ENCODE data around the gene SLC19A2. TPM values are rescaled to one million over a fixed set of nuclear protein-coding genes. Genes with fewer than 3 reads are reported as not detected.
A peak's percentile ranks its signal among the peaks of the same experiment; 100 is the strongest.

SLC19A2 gene
- total RNA-seq, 2 experiments from 2014 or later: 4.0 to 5.1 TPM

DNA sequence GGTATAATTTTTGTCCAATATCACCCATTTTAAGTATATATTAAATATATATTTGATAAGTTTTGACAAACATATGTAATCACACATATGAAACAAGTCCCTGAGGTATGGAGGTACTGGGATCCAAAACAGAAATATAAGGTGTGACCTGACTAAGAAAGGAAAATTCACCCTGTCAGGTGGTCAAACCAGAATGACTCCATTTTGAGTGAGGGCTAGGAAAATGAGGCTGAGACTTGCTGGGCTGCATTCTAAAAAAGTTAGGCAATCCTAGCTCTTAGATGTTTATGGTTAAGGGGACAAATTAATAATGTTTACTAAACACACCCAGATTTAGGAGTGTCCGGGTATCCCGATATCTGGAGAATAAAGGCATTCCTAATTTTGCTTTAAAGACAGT, 11.6 kb upstream of the SLC19A2 start:
- Mint-ChIP-seq H3K9me3 (peaks cover 12% of the 10 kb centered on the region), H3K36me3 (ENCODE audit: low read depth) (peaks cover 10% of the 10 kb centered on the region), H3K27me3 (peaks cover 3% of the 10 kb centered on the region), H3K27ac (no peak overlapping the region), H3K4me3 (no peak overlapping the region), H3K4me1 (peaks cover 14% of the 10 kb centered on the region)
- DNase-seq: no peak
- POLR2A ChIA-PET: no interaction called here
- CTCF ChIA-PET: interaction anchor here (0.6 kb wide), 1 partner anchor 1267 kb away, joined by 4 read pairs; no protein-coding TSS in a partner anchor

DNA sequence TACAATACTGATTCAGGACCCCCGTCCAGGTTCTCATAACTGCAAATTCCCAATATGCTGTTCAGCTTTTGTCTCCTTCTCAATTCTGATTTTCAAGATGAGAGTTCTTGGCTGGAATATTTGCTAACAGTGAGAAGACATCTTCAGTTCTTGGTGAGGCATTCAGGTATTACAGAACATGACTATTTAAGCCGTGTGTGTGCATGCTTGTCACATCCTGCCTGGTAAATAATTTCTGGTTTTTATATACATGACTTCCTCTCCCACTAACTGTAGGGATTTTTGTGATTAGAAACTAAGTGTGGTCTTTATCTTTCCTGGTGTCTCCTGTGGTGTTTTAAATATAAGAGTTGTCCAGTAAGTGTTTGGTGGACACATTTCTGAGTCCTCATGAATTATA, 10.2 kb upstream of the SLC19A2 start:
- no peak overlapping the region for H3K27ac Mint-ChIP-seq
- POLR2A ChIA-PET: no interaction called here
- H3K9me3 Mint-ChIP-seq: peaks cover 10% of the 10 kb centered on the region
- H3K36me3 Mint-ChIP-seq (ENCODE audit: low read depth): peaks cover 10% of the 10 kb centered on the region
- DNase-seq: no peak
- CTCF ChIA-PET: no interaction called here
- H3K4me3 Mint-ChIP-seq: no peak overlapping the region
- H3K27me3 Mint-ChIP-seq: peaks cover 3% of the 10 kb centered on the region
- H3K4me1 Mint-ChIP-seq: peaks cover 14% of the 10 kb centered on the region

DNA sequence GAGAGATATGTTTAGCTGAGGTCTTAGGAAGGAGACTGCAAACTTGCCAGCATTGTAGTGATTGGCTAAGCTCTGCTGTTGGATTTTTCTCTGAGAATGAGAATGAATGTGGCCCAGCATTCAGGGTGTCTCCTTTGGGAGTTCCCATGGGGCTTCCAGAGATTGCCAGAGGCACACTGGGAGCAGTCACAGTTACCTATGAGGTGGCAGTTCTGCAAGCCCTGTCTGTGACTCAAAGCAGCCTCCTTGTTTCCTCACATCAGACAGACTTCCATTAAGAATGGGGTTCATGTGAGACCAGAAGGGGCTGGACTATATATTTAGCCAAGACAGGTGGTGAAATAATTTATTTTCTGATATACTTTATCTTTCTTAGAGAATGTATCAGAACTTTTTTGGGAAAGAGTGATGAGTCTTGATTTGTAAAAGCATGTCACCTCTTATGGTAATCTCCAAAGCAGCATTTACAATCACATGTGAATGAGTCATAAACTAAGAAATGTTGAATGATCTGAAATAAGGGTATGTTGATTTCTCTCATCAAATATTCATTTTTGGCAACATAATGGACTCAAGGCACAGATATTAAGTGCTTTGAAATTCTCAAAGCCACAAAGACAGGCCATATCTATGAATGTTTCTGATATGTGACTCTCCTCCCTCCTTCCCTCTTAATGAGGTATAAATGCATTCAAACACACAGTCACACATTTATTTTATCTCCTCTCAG, 9.5 kb upstream of the SLC19A2 start:
- H3K4me3 Mint-ChIP-seq: no peak overlapping the region
- ChIA-PET CTCF (interaction anchor here (0.6 kb wide), 1 partner anchor 895 kb away, joined by 4 read pairs; no protein-coding TSS in a partner anchor), POLR2A (no interaction called here)
- H3K27ac Mint-ChIP-seq: no peak overlapping the region
- peaks cover 14% of the 10 kb centered on the region for H3K4me1 Mint-ChIP-seq
- peaks cover 3% of the 10 kb centered on the region for H3K27me3 Mint-ChIP-seq
- DNase-seq: no peak
- H3K36me3 Mint-ChIP-seq (ENCODE audit: low read depth): peaks cover 10% of the 10 kb centered on the region
- H3K9me3 Mint-ChIP-seq: peaks cover 10% of the 10 kb centered on the region

DNA sequence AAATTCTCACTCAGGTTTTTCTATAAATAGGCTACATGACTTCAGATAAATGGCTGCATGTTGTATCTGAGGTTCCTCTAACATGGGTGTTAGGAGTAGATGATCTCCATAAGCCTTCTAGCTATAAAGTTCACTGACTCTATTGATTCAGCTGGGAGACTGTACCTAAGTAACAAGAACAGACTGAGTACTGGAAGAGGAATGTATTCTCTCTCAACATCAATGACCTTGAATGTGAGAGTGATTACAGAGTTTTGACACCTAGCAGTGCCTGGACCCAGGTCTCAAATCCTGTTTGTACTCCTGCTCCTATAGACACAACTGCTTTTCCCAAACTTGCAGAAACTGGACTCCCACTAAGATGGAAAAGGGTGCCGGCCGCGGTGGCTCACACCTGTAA, 8.6 kb upstream of the SLC19A2 start:
- Mint-ChIP-seq H3K4me3 (no peak overlapping the region), H3K4me1 (peaks cover 11% of the 10 kb centered on the region), H3K36me3 (ENCODE audit: low read depth) (peaks cover 10% of the 10 kb centered on the region), H3K9me3 (peaks cover 10% of the 10 kb centered on the region), H3K27ac (no peak overlapping the region), H3K27me3 (peaks cover 3% of the 10 kb centered on the region)
- ChIA-PET POLR2A (no interaction called here), CTCF (no interaction called here)
- DNase-seq: no peak

DNA sequence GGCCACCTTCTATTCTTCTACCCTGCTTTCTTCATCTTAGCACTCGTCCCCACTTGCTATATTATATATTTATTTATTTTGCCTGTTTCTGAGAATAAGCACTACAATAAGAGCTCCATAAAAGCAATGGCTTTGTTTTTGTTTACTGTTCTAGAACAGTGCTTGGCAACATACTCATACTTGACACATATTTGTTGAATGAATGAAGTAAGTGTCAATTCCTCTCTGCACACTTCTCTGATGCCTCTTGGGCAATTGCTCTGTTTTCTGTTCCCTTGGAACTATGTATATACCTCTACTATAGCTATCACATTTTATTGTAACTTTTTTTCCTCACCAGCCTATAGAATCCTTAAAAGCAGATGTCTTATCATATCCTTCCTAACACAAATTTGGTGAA, 7.5 kb upstream of the SLC19A2 start:
- ChIA-PET CTCF (no interaction called here), POLR2A (no interaction called here)
- Mint-ChIP-seq H3K4me3 (no peak overlapping the region), H3K27ac (no peak overlapping the region), H3K27me3 (peaks cover 3% of the 10 kb centered on the region), H3K9me3 (peaks cover 5% of the 10 kb centered on the region), H3K36me3 (ENCODE audit: low read depth) (peaks cover 4% of the 10 kb centered on the region), H3K4me1 (peaks cover 13% of the 10 kb centered on the region)
- DNase-seq: no peak

DNA sequence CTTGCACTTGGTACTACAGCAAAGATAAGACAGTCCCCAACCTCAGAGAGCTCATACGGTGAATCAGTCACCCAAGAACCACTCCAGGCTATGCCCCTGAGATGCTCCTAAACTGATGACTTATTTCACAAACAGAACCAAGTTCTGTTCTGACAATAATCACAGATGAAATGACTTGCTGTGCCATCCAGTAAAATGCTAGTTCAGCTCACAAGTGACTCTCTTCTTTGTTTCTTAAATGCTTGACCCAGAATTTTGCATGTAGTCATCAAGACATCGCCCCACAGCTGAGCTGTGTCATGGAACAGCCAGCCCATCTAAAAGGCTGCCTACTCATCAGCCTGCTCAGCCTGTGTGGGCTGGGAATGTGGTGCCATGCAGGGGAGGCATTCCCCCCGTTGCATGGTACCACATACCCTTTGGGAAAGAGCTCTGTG, 6.1 kb upstream of the SLC19A2 start:
- Mint-ChIP-seq H3K27me3 (peaks cover 3% of the 10 kb centered on the region), H3K9me3 (no peaks in the 10 kb centered on the region), H3K4me1 (peaks cover 22% of the 10 kb centered on the region), H3K36me3 (ENCODE audit: low read depth) (no peaks in the 10 kb centered on the region), H3K27ac (no peak overlapping the region), H3K4me3 (no peak overlapping the region)
- POLR2A ChIA-PET: no interaction called here
- no peak for DNase-seq
- CTCF ChIA-PET: interaction anchor here (0.6 kb wide), 1 partner anchor 201 kb away, joined by 4 read pairs; no protein-coding TSS in a partner anchor

DNA sequence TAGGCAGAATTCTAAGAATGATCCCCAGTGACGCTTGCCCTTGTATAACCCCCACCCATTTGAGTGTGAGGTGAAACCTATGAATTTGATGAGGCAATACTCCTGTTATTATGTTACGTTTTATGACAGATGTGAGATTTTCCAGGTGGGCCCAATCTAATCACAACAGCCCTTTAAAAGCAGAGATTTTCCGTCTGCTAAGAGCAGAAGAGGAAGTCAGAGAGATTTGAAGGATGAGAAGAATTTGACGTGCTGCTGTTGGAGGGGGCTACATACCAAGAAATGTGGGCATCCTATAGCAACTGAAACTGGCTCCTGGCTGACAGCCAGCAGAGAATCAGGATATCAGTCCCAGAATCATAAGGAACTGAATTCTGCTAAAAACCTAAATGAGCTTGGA, 2.4 kb upstream of the SLC19A2 start:
- CTCF ChIA-PET: interaction anchor here (0.9 kb wide), 1 partner anchor 16 kb away, joined by 3 read pairs; no protein-coding TSS in a partner anchor
- no peak for DNase-seq
- peaks cover 5% of the 10 kb centered on the region for H3K36me3 Mint-ChIP-seq (ENCODE audit: low read depth)
- no peaks in the 10 kb centered on the region for H3K27me3 Mint-ChIP-seq
- H3K27ac Mint-ChIP-seq: no peak overlapping the region
- H3K4me3 Mint-ChIP-seq: no peak overlapping the region
- peaks cover 42% of the 10 kb centered on the region for H3K4me1 Mint-ChIP-seq
- no peaks in the 10 kb centered on the region for H3K9me3 Mint-ChIP-seq
- POLR2A ChIA-PET: no interaction called here

DNA sequence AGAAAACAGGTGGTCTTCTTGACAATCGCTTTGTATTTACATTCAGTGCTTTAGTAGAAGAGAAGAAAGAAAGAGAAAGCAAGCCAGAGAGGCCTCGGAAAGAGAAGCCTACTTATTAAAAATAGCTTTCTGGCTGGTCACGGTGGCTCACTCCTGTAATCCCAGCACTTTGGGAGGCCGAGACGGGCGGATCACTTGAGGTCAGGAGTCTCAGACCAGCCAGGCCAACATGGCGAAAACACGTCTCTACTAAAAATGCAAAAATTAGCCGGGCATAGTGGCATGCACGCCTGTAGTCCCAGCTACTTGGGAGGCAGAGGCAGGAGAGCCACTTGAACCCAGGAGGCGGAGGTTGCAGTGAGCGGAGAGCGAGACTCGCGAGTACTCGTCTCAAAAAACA, 1.8 kb upstream of the SLC19A2 start:
- ChIA-PET POLR2A (no interaction called here), CTCF (interaction anchor here (0.9 kb wide), 1 partner anchor 17 kb away, joined by 3 read pairs; no protein-coding TSS in a partner anchor)
- no peaks in the 10 kb centered on the region for H3K27me3 Mint-ChIP-seq
- H3K4me3 Mint-ChIP-seq: no peak overlapping the region
- H3K9me3 Mint-ChIP-seq: no peaks in the 10 kb centered on the region
- DNase-seq: no peak
- H3K36me3 Mint-ChIP-seq (ENCODE audit: low read depth): peaks cover 5% of the 10 kb centered on the region
- H3K27ac Mint-ChIP-seq: no peak overlapping the region
- H3K4me1 Mint-ChIP-seq: peaks cover 44% of the 10 kb centered on the region

DNA sequence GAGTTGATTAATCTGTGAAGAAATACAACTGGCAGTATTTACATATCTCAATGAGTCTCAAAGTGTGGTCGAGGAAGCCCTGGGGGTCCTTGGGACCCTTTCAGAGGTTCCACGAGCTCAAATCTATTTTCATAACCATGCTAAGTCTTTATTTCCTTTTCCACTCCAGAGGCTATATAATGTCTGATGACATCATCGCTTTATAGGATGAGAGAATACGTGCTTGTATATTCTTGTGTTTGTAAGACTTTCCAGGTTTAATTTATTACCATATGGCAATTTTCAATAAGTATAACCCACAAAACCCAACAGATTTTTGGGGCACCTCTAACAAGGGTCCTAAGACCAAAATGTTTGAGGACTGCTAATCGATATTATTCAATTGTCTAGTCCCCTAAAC, 1.4 kb upstream of the SLC19A2 start:
- CTCF ChIA-PET: interaction anchor here (0.9 kb wide), 1 partner anchor 17 kb away, joined by 3 read pairs; no protein-coding TSS in a partner anchor
- H3K27ac Mint-ChIP-seq: peak overlapping the region; percentile 21
- DNase-seq: no peak
- peak overlapping the region; percentile 87 for H3K4me3 Mint-ChIP-seq
- H3K36me3 Mint-ChIP-seq (ENCODE audit: low read depth): peaks cover 5% of the 10 kb centered on the region
- H3K27me3 Mint-ChIP-seq: no peaks in the 10 kb centered on the region
- H3K4me1 Mint-ChIP-seq: peaks cover 44% of the 10 kb centered on the region
- POLR2A ChIA-PET: no interaction called here
- H3K9me3 Mint-ChIP-seq: no peaks in the 10 kb centered on the region

DNA sequence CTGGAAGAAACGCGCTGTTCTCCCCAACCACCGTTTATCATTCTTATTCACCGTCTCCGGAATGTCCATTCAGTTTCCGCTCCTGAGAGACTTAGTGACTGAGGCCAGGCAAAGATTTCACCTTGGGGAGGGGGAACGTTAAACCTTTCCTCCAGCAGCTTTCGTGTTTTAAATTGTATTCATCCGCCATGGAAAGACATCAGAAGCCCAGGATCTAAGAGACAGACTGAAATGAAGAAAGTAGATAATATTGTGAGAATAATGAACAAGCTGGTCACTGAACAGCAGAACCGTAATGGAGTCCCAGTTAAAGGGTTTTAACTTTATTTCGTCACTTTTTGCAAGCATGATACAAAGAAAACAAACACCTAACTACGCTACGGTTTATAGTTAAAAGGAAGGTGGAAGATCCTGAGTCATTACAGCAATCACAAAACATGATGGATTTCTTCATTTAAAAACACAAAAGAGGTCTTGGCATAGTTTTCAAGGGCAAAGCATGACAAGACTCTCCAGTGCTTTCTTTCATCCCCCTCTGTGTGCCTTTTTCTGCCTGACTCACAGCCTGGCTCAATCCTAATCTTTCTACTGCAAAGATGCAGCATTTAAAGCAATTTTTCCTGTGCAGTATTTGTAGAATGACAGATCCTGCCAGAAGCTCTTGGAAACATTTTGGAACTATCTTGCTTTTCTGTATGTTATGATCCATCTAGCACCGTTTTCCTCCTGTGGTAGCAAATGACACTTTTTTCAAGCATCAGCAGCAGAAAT, 722 bp upstream of the SLC19A2 start:
- Mint-ChIP-seq H3K27me3 (no peaks in the 10 kb centered on the region), H3K4me1 (peaks cover 44% of the 10 kb centered on the region), H3K9me3 (no peaks in the 10 kb centered on the region), H3K4me3 (peak overlapping the region; percentile 87), H3K36me3 (ENCODE audit: low read depth) (peaks cover 5% of the 10 kb centered on the region), H3K27ac (peak overlapping the region; percentile 93)
- CTCF ChIA-PET: interaction anchor here (0.6 to 1.6 kb wide), 5 partner anchors 12 to 144 kb away, joined by 3 read pairs; no protein-coding TSS in a partner anchor
- DNase-seq: no peak
- POLR2A ChIA-PET: interaction anchor here (0.7 kb wide), 1 partner anchor 100 kb away, joined by 3 read pairs; the partner anchor contains the start of gene F5

DNA sequence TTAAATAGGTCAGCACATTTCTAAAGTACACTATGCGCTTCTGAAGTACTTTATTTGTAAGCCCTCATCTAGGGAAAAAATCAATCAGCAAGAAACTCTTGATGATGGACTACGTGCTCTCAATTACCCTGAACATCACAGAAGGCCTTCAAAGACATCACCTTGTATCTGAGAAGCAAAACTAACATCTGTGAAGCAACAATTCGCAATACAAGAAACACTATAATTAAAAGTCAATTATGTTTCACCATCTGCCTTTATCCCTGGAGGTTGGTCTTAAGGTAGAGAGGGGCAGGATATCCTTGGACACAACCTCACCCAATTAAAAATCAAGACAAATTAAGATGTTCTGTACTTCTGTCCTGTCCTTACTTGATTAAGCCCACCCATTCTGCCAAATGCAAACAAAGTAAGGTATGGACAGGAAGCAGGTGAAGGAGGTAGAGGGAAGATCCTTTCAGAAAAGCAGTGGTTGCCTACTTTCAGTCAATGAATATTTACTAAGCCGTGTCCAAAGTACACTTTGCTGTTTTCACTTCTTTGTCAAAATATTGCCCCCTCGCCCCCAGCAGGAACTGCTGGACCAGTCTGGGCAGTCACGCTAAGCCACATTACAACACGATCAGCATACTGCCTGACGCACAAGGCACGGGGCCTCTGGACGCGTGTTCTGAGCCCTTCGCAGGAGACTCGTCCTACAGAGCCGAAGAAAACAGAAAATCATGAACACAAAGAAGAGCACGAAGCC, 887 bp downstream of the SLC19A2 start:
- H3K27me3 Mint-ChIP-seq: no peaks in the 10 kb centered on the region
- ChIA-PET POLR2A (no interaction called here), CTCF (interaction anchor here (1.3 kb wide), 1 partner anchor 21 kb away, joined by 3 read pairs; no protein-coding TSS in a partner anchor)
- peak overlapping the region; percentile 87 for H3K4me3 Mint-ChIP-seq
- H3K27ac Mint-ChIP-seq: peak overlapping the region; percentile 83
- H3K9me3 Mint-ChIP-seq: no peaks in the 10 kb centered on the region
- H3K4me1 Mint-ChIP-seq: peaks cover 50% of the 10 kb centered on the region
- DNase-seq: no peak
- peaks cover 10% of the 10 kb centered on the region for H3K36me3 Mint-ChIP-seq (ENCODE audit: low read depth)

DNA sequence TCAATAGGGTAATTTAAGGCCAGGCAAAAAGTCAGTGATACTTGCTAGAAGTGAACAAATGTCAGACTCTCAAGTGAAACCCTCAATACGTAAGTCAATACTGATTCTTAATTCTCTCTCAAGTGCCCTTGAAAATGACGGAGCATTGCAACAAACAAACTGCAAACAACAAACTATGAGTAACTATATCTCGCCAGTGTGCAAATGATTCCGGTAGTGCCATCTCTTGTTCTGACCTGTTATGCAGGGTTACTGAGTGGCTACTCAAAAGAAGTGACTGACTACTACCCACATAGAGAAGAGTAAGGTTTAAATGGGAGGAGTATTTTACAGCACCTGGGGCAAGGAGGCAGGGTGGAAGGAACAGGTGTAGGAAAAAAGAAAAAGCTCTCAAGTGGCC, 1.6 kb downstream of the SLC19A2 start:
- Mint-ChIP-seq H3K4me3 (peak overlapping the region; percentile 8), H3K27ac (peak overlapping the region; percentile 0), H3K9me3 (no peaks in the 10 kb centered on the region), H3K4me1 (peaks cover 47% of the 10 kb centered on the region), H3K36me3 (ENCODE audit: low read depth) (peaks cover 10% of the 10 kb centered on the region), H3K27me3 (no peaks in the 10 kb centered on the region)
- ChIA-PET CTCF (no interaction called here), POLR2A (no interaction called here)
- no peak for DNase-seq

All from activated CD4-positive, alpha-beta T cell treated with anti-CD3 and anti-CD28 coated beads, Interleukin-2, amount 10 ng/mL, durations not matched to agents 7 days and 5 days (primary cell).